GM12801 (cell line): Measurements from ENCODE around the gene COL5A1.

Source experiments
- CTCF ChIP-seq: IDR thresholded peaks from one replicate; pipeline ENCODE4 v1.5.1; 2011; ENCODE audit warnings: control low read depth; ENCODE audit not compliant: insufficient read length; ENCODE audit errors: extremely low read depth

Gene COL5A1

GRCh38 chr9:134724202-134724911, 82.8 kb downstream of the COL5A1 start:
- TF ChIP-seq CTCF = no peak

GRCh38 chr9:134724912-134725604, 83.5 kb downstream of the COL5A1 start:
- TF ChIP-seq CTCF = no peak

GRCh38 chr9:134725605-134725940, 84.0 kb downstream of the COL5A1 start:
- no peak for TF ChIP-seq CTCF

- TF ChIP-seq CTCF = no peak
These were observed 84.6 kb downstream of the COL5A1 start for GRCh38 chr9:134726026-134726721.

GRCh38 chr9:134726722-134727034, 85.1 kb downstream of the COL5A1 start:
- no peak for TF ChIP-seq CTCF

GRCh38 chr9:134728021-134728795, 86.6 kb downstream of the COL5A1 start:
- no peak for TF ChIP-seq CTCF
